ENCODE measurements around the gene IL17RB.

- TF ChIP-seq CTCF (optimal IDR thresholded peaks at IDR 0.05 in 1 of 3, IDR thresholded peaks at IDR 0.05 in 1 of 3, conservative IDR thresholded peaks at IDR 0.05 in 1 of 3; ENCODE audit: extremely low read depth in 1 of 3, insufficient read depth in 2 of 3, low read length in 3 of 3) (no peak), EZH2 (IDR thresholded peaks at IDR 0.05; ENCODE audit: low read length) (no peak)
Observed at GRCh38 chr3:53842436-53843194, 3.8 kb upstream of the IL17RB start.
